GM23248 (cell line): ENCODE data around the gene MMS22L. TPM values are rescaled to one million over a fixed set of nuclear protein-coding genes. Genes with fewer than 3 reads are reported as not detected.

ENCODE experiments used
- DNase-seq: peaks from one replicate; pipeline ENCODE4 v3.0.0-alpha.2; 2015
- H2AFZ ChIP-seq: fragments of 200-600 bp; sonication (generic); 2 replicates; pipeline ENCODE4 v1.6.1; 2016; ENCODE audit warnings: antibody characterized with exemption
- H3F3A ChIP-seq: fragments of 200-600 bp; sonication (generic); 2 replicates; pipeline ENCODE4 v1.6.1; 2016; ENCODE audit warnings: mild to moderate bottlenecking, antibody characterized with exemption, mixed run types; ENCODE audit not compliant: insufficient read depth
- H3K27ac ChIP-seq: fragments of 200-600 bp; sonication (generic); 2 replicates; pipeline ENCODE4 v1.5.1; 2016; ENCODE audit warnings: mild to moderate bottlenecking
- H3K27me3 ChIP-seq: fragments of 200-600 bp; sonication (generic); replicated peaks from 2 replicates; pipeline ENCODE4 v1.6.1; 2016; ENCODE audit warnings: mild to moderate bottlenecking; ENCODE audit not compliant: insufficient read depth
- H3K36me3 ChIP-seq: fragments of 200-600 bp; sonication (generic); 2 replicates; pipeline ENCODE4 v1.6.1; 2016; ENCODE audit warnings: low read depth, mild to moderate bottlenecking
- H3K4me1 ChIP-seq: fragments of 200-600 bp; sonication (generic); 2 replicates; pipeline ENCODE4 v1.6.1; 2016; ENCODE audit warnings: mild to moderate bottlenecking; ENCODE audit not compliant: insufficient read depth
- H3K4me2 ChIP-seq: fragments of 200-600 bp; sonication (generic); one replicate; pipeline ENCODE4 v1.6.1; 2016; ENCODE audit warnings: mild to moderate bottlenecking; ENCODE audit not compliant: unreplicated experiment
- H3K4me3 ChIP-seq: fragments of 200-600 bp; sonication (generic); 2 replicates; pipeline ENCODE4 v1.5.1; 2016; ENCODE audit warnings: mild to moderate bottlenecking
- H3K79me2 ChIP-seq: fragments of 200-600 bp; sonication (generic); 2 replicates; pipeline ENCODE4 v1.6.1; 2016; ENCODE audit warnings: mild to moderate bottlenecking; ENCODE audit not compliant: insufficient read depth
- H3K9ac ChIP-seq: fragments of 200-600 bp; sonication (generic); 2 replicates; pipeline ENCODE4 v1.6.1; 2016; ENCODE audit warnings: mild to moderate bottlenecking
- H3K9me2 ChIP-seq: fragments of 200-600 bp; sonication (generic); 2 replicates; pipeline ENCODE4 v1.6.1; 2016; ENCODE audit warnings: mixed run types, mild to moderate bottlenecking, moderate library complexity; ENCODE audit not compliant: insufficient read depth
- H3K9me3 ChIP-seq: fragments of 200-600 bp; sonication (generic); one replicate; pipeline ENCODE4 v1.6.1; 2017; ENCODE audit warnings: low read depth
- H4K20me1 ChIP-seq: fragments of 200-600 bp; sonication (generic); 2 replicates; pipeline ENCODE4 v1.6.0; 2016; ENCODE audit not compliant: insufficient read depth
- EZH2 ChIP-seq: fragments of 200-600 bp; sonication (generic); IDR thresholded peaks from 2 replicates; pipeline ENCODE4 v1.6.1; 2018; ENCODE audit warnings: antibody characterized with exemption, mild to moderate bottlenecking; ENCODE audit not compliant: insufficient read depth, poor library complexity, severe bottlenecking
- EZH2phosphoT487 ChIP-seq: fragments of 200-600 bp; sonication (generic); IDR thresholded peaks from 2 replicates; pipeline ENCODE4 v1.6.1; 2018; ENCODE audit warnings: antibody characterized with exemption, moderate library complexity, mild to moderate bottlenecking, low read depth; ENCODE audit not compliant: insufficient read depth
- WGBS, 2 experiments: methylation state at CpG; one replicate each; pipeline ENCODE4 v1.1.6; 2015 to 2017; ENCODE audit warnings: low lambda C conversion rate in 2 of 2, low coverage in 1 of 2; ENCODE audit errors: missing lambda C conversion rate in 2 of 2; 5-methylcytosine and 5-hydroxymethylcytosine counted together
- in situ Hi-C: fragments of 300-500 bp; cut with MboI; formaldehyde crosslinking; loops from 2 replicates; pipeline ENCODE4 v1.15.0; 2020
- polyA plus RNA-seq: library from polyadenylated mRNA; unstranded; fragments of >200 nt; fragmentation: Nextera tagmentation; extraction: Ambion mirVana; gene quantifications from 2 replicates; pipeline ENCODE4 v1.2.1, GENCODE V29; 2016
- total RNA-seq: library from RNA; depleted of rRNA; stranded (reverse); fragments of >200 nt; shearing (Covaris generic); gene quantifications from 2 replicates; pipeline ENCODE4 v1.2.3, GENCODE V29; 2014

Gene MMS22L
- total and polyA plus RNA-seq, 2 experiments from 2014 or later: 4.1 to 12.9 TPM

DNA sequence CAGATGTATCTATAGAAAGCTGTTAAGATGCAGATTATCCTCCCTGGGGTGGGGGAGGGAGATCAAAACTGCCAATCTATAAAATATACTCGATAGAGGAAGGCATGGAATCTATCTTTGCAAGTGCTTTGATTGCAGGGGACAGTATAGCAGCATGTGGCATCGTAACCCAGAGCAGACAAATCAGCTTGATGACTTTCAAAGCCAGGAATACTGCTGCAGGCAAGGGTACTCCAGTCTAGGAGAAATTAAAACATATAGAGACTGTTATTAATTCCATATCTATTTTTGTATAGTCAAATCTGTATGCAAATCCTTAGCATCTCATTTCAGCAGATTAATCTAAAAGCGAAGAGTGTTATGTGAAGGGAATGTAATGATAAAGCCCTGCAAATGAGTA lies 159.4 kb downstream of the MMS22L start:
- no peak for TF ChIP-seq EZH2
- no peak for TF ChIP-seq EZH2phosphoT487
- no peaks in the 10 kb centered on the region for H3K79me2 ChIP-seq
- in situ Hi-C loops: no loop called here
- H3K27me3 ChIP-seq: no peaks in the 10 kb centered on the region
- H3K9ac ChIP-seq: no peak overlapping the region
- H3K4me2 ChIP-seq: no peak overlapping the region
- no peaks in the 10 kb centered on the region for H3F3A ChIP-seq
- H3K36me3 ChIP-seq: no peaks in the 10 kb centered on the region
- no peak for DNase-seq
- H3K27ac ChIP-seq: no peak overlapping the region
- H3K9me2 ChIP-seq: no peaks in the 10 kb centered on the region
- H2AFZ ChIP-seq: no peak overlapping the region
- no peak overlapping the region for H3K4me3 ChIP-seq
- H4K20me1 ChIP-seq: no peaks in the 10 kb centered on the region
- no peaks in the 10 kb centered on the region for H3K4me1 ChIP-seq
- WGBS, 2 experiments: 39 to 45% methylated on average over 3 of the region's 3 CpGs
- H3K9me3 ChIP-seq: no peaks in the 10 kb centered on the region

DNA sequence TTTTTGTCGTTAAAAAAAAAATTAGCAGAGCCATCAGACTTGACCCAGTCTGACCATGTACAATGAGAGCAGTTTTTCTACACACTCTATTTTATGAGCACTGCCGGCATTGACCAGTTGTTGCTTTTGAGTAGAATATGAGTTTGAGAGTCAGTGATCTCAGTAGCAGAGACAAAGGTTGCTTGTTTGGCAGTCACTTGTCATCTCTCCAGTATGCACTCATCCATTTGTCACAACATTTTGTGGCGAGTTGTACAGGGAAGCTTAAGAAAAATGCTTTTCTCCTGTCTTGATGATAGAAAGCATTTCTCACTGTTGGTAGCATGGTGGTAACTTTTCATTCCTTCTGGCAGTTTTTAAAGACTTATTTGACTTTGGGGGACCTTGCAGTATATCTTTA lies 159.9 kb downstream of the MMS22L start:
- no peak overlapping the region for H3K4me2 ChIP-seq

DNA sequence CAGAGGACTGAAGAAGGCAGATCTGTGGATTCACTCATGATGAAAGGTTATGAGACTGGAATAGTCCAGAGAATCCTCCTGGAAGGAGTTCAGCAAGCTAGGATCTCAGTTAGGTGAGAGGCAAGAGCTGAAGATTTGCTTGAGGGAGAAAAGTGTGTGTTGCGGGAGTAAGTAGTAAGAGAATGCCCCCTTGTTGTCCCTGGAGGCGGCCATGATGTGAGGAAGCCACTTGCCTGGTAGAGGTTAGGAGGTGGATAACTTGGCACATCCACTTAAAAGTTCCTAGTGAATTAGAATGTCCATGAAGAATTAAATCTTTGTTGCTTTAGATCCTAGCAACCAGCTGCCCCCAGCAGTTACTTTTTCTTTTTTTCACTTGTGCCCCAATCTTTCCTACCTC lies 162.5 kb downstream of the MMS22L start:
- no peaks in the 10 kb centered on the region for H3K79me2 ChIP-seq
- no peaks in the 10 kb centered on the region for H3K4me1 ChIP-seq
- no peak overlapping the region for H3K4me2 ChIP-seq
- no peaks in the 10 kb centered on the region for H3K36me3 ChIP-seq
- H3F3A ChIP-seq: no peaks in the 10 kb centered on the region
- no peak for TF ChIP-seq EZH2
- TF ChIP-seq EZH2phosphoT487: no peak
- no peaks in the 10 kb centered on the region for H3K9me3 ChIP-seq
- H3K9me2 ChIP-seq: no peaks in the 10 kb centered on the region
- H3K27ac ChIP-seq: no peak overlapping the region
- in situ Hi-C loops: no loop called here
- DNase-seq: no peak
- H3K9ac ChIP-seq: no peak overlapping the region
- no peak overlapping the region for H3K4me3 ChIP-seq
- no peak overlapping the region for H2AFZ ChIP-seq
- WGBS, 2 experiments: 75 to 90% methylated on average over 2 of the region's 2 CpGs
- no peaks in the 10 kb centered on the region for H4K20me1 ChIP-seq
- no peaks in the 10 kb centered on the region for H3K27me3 ChIP-seq

More for the DNA sequence above, 159.9 kb downstream of the MMS22L start:
- H3K9me3 ChIP-seq: no peaks in the 10 kb centered on the region
- no peaks in the 10 kb centered on the region for H3K4me1 ChIP-seq
- in situ Hi-C loops: no loop called here
- no peak overlapping the region for H3K27ac ChIP-seq
- DNase-seq: no peak
- WGBS, 2 experiments: 67 to 68% methylated on average over 3 of the region's 3 CpGs
- H2AFZ ChIP-seq: no peak overlapping the region
- H3K36me3 ChIP-seq: no peaks in the 10 kb centered on the region
- H3K27me3 ChIP-seq: no peaks in the 10 kb centered on the region
- TF ChIP-seq EZH2phosphoT487 (no peak), EZH2 (no peak)
- H3F3A ChIP-seq: no peaks in the 10 kb centered on the region
- no peak overlapping the region for H3K9ac ChIP-seq
- no peaks in the 10 kb centered on the region for H3K9me2 ChIP-seq
- H3K79me2 ChIP-seq: no peaks in the 10 kb centered on the region
- no peak overlapping the region for H3K4me3 ChIP-seq
- H4K20me1 ChIP-seq: no peaks in the 10 kb centered on the region

DNA sequence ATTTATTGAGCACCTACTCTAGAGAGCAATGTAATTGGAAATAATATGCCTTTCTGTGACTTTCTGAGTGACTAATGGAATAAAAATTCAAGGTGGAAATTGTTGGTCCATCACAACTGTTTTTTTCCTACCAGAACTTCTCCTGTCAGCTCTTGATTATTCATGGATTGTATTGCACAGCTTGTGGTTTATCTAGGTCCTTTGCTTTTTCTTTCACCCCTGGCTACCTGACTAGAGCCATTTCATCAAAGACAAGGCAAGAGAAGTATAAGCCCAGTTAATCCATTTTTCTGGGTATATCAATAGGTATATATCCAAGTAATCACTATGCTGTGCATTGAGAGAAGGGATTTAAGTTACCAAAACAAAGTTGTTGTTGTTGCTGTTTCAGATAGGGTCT lies 168.4 kb downstream of the MMS22L start:
- H3K9me3 ChIP-seq: no peaks in the 10 kb centered on the region
- no peaks in the 10 kb centered on the region for H4K20me1 ChIP-seq
- no peaks in the 10 kb centered on the region for H3K9me2 ChIP-seq
- H3K4me2 ChIP-seq: no peak overlapping the region
- no peaks in the 10 kb centered on the region for H3K4me1 ChIP-seq
- H3K9ac ChIP-seq: no peak overlapping the region
- H3K27ac ChIP-seq: no peak overlapping the region
- in situ Hi-C loops: no loop called here
- no peaks in the 10 kb centered on the region for H3F3A ChIP-seq
- TF ChIP-seq EZH2phosphoT487: no peak
- no peak for TF ChIP-seq EZH2
- no peak overlapping the region for H3K4me3 ChIP-seq
- H3K79me2 ChIP-seq: no peaks in the 10 kb centered on the region
- no peak for DNase-seq
- H2AFZ ChIP-seq: no peak overlapping the region
- no peaks in the 10 kb centered on the region for H3K36me3 ChIP-seq
- H3K27me3 ChIP-seq: no peaks in the 10 kb centered on the region

DNA sequence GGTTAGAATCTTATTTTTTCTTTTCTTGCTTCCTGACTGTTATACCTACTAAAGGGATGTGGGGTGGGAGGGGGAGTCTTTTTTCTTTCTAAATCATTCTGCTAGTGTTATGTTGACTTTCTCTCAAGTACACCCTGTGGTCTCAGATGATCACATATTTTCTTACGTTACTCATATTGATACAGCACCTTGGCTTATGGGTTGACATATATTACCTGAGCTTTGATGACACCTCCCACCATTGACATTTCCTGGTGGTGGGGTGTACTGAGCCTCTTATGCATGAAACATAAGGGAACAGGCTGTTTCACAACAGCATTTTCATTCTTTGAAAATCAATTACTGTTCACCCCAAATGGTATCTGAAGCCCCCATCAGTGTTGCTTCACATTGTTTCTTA lies 169.8 kb downstream of the MMS22L start:
- no peaks in the 10 kb centered on the region for H4K20me1 ChIP-seq
- no peak overlapping the region for H3K4me2 ChIP-seq
- no peaks in the 10 kb centered on the region for H3K36me3 ChIP-seq
- in situ Hi-C loops: no loop called here
- H3K9me2 ChIP-seq: no peaks in the 10 kb centered on the region
- no peak overlapping the region for H3K4me3 ChIP-seq
- H3K9ac ChIP-seq: no peak overlapping the region
- no peak for DNase-seq
- no peaks in the 10 kb centered on the region for H3K4me1 ChIP-seq
- H3K9me3 ChIP-seq: no peaks in the 10 kb centered on the region
- TF ChIP-seq EZH2phosphoT487 (no peak), EZH2 (no peak)
- no peaks in the 10 kb centered on the region; the same call in 1 of the 2 replicates for H3K27me3 ChIP-seq
- no peaks in the 10 kb centered on the region for H3F3A ChIP-seq
- WGBS, 2 experiments: 38 to 46% methylated on average over 1 of the region's 1 CpG
- no peaks in the 10 kb centered on the region for H3K79me2 ChIP-seq
- H2AFZ ChIP-seq: no peak overlapping the region
- no peak overlapping the region for H3K27ac ChIP-seq
